ENCODE measurements around the gene SART3. TPM values are rescaled to one million over a fixed set of nuclear protein-coding genes. Genes with fewer than 3 reads are reported as not detected.
"Not testable (repeated sequence)": the region's sequence is repeated elsewhere in the genome, so short reads cannot be mapped to it uniquely, and the experiment has no call there.

The SART3 gene
- total RNA-seq, 1 experiment from 2014 or later = 89.4 TPM

- Histone ChIP-seq H2AFZ (ENCODE audit: low read length) (no peak overlapping the region), H3K27ac (ENCODE audit: insufficient read length, low read depth, low read length) (no peak overlapping the region), H3K9ac (ENCODE audit: extremely low read depth, insufficient read length, low read length) (no peak overlapping the region), H4K91ac (ENCODE audit: insufficient read length, low read depth, low read length) (no peak overlapping the region), H3K4ac (ENCODE audit: low read depth, low read length) (no peak overlapping the region), H2BK20ac (ENCODE audit: low read depth, low read length, poor library complexity, severe bottlenecking) (no peak overlapping the region), H3K4me1 (ENCODE audit: insufficient read depth, low read length) (no peaks in the 10 kb centered on the region), H2BK5ac (ENCODE audit: insufficient read length, low read length) (no peak overlapping the region), H2BK15ac (ENCODE audit: low read depth, low read length) (no peak overlapping the region), H2BK12ac (ENCODE audit: insufficient read length, low read depth, low read length) (no peak overlapping the region), H3K23ac (ENCODE audit: insufficient read length, low read depth, low read length) (no peak overlapping the region), H3K14ac (ENCODE audit: insufficient read depth, low read length) (no peak overlapping the region), H4K20me1 (ENCODE audit: control insufficient read depth, insufficient read depth, insufficient read length) (no peaks in the 10 kb centered on the region), H4K5ac (ENCODE audit: insufficient read length, low read depth, low read length) (no peak overlapping the region), H3K79me1 (ENCODE audit: insufficient read depth, low read depth, low read length, poor library complexity, severe bottlenecking) (no peaks in the 10 kb centered on the region), H3K18ac (ENCODE audit: insufficient read length, low read depth, low read length) (no peak overlapping the region), H3T11ph (ENCODE audit: low read length) (no peak overlapping the region), H3K4me2 (ENCODE audit: insufficient read depth, insufficient read length, low read length) (no peak overlapping the region), H2AK5ac (ENCODE audit: insufficient read length, low read length) (no peak overlapping the region), H2BK120ac (ENCODE audit: low read depth, low read length, poor library complexity, severe bottlenecking) (no peak overlapping the region), H4K8ac (replicated peaks; ENCODE audit: insufficient read length, low read depth, low read length) (no peak overlapping the region), H3K56ac (ENCODE audit: insufficient read length, low read depth, low read length) (no peak overlapping the region), H3K23me2 (ENCODE audit: insufficient read length, low read depth, low read length, poor library complexity, severe bottlenecking) (no peaks in the 10 kb centered on the region), H3K9me3 (ENCODE audit: control insufficient read depth, low read depth, low read length) (no peaks in the 10 kb centered on the region), H3K27me3 (ENCODE audit: insufficient read depth, low read length) (no peaks in the 10 kb centered on the region), H3K79me2 (ENCODE audit: insufficient read depth, low read length) (no peaks in the 10 kb centered on the region)
- Mint-ChIP-seq H3K9me3 (peaks cover 9 to 12% of the 10 kb centered on the region in 2 experiments), H3K27me3 (ENCODE audit: low read depth) (peaks cover 2% of the 10 kb centered on the region), H3K4me1 (no peaks in the 10 kb centered on the region), H3K36me3 (ENCODE audit: insufficient read depth in 1 of 3, low read depth in 3 of 3) (peaks cover 2 to 6% (median 3%) of the 10 kb centered on the region in 3 experiments; a peak in 1 of 7 replicates), H3K27ac (no peak overlapping the region), H3K4me3 (no peak overlapping the region)
- WGBS (ENCODE audit: extremely low coverage, insufficient read length, low lambda C conversion rate) = no CpG with 5 or more reads among the region's 2 CpGs
- no peak for DNase-seq
- TF ChIP-seq, protein P1, sequence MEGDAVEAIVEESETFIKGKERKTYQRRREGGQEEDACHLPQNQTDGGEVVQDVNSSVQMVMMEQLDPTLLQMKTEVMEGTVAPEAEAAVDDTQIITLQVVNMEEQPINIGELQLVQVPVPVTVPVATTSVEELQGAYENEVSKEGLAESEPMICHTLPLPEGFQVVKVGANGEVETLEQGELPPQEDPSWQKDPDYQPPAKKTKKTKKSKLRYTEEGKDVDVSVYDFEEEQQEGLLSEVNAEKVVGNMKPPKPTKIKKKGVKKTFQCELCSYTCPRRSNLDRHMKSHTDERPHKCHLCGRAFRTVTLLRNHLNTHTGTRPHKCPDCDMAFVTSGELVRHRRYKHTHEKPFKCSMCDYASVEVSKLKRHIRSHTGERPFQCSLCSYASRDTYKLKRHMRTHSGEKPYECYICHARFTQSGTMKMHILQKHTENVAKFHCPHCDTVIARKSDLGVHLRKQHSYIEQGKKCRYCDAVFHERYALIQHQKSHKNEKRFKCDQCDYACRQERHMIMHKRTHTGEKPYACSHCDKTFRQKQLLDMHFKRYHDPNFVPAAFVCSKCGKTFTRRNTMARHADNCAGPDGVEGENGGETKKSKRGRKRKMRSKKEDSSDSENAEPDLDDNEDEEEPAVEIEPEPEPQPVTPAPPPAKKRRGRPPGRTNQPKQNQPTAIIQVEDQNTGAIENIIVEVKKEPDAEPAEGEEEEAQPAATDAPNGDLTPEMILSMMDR (conservative IDR thresholded peaks at IDR 0.05) = no peak
These were observed 69.7 kb downstream of the SART3 start for GRCh38 chr12:108491256-108491655.

DNA sequence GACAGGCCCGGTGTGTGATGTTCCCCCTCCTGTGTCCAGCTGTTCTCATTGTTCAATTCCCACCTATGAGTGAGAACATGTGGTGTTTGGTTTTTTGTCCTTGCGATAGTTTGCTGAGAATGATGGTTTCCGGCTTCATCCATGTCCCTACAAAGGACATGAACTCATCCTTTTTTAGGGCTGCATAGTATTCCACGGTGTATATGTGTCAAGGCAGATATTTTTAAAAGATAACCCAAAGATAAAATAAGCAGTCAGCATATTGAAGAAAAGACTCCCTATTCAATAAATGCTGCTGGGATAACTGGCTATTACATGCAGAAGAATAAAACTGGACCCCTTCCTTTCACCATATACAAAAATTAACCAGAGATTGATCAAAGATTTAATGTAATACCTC is 73.9 kb downstream of the SART3 start:
- not testable (repeated sequence) for H3K23ac ChIP-seq (ENCODE audit: insufficient read length, low read depth, low read length); H2AFZ ChIP-seq (ENCODE audit: low read length)
- peaks cover 11 to 12% of the 10 kb centered on the region in 2 experiments for H3K4me1 Mint-ChIP-seq

More for the DNA sequence above, 73.9 kb downstream of the SART3 start:
- H4K91ac ChIP-seq (ENCODE audit: insufficient read length, low read depth, low read length); H3K14ac ChIP-seq (ENCODE audit: insufficient read depth, low read length); H2BK12ac ChIP-seq (ENCODE audit: insufficient read length, low read depth, low read length); H3T11ph ChIP-seq (ENCODE audit: low read length); H3K27ac Mint-ChIP-seq; H2BK20ac ChIP-seq (ENCODE audit: low read depth, low read length, poor library complexity, severe bottlenecking); H3K18ac ChIP-seq (ENCODE audit: insufficient read length, low read depth, low read length); H2BK120ac ChIP-seq (ENCODE audit: low read depth, low read length, poor library complexity, severe bottlenecking); H4K20me1 ChIP-seq (ENCODE audit: control insufficient read depth, insufficient read depth, insufficient read length); H4K5ac ChIP-seq (ENCODE audit: insufficient read length, low read depth, low read length); H3K56ac ChIP-seq (ENCODE audit: insufficient read length, low read depth, low read length); H3K27me3 ChIP-seq (ENCODE audit: insufficient read depth, low read length); H3K9ac ChIP-seq (ENCODE audit: extremely low read depth, insufficient read length, low read length); H3K36me3 Mint-ChIP-seq (ENCODE audit: insufficient read depth in 1 of 3, low read depth in 3 of 3); H3K27ac ChIP-seq (ENCODE audit: insufficient read length, low read depth, low read length); DNase-seq; H4K8ac ChIP-seq (replicated peaks; ENCODE audit: insufficient read length, low read depth, low read length); H3K79me2 ChIP-seq (ENCODE audit: insufficient read depth, low read length); H3K4me3 Mint-ChIP-seq; H3K79me1 ChIP-seq (ENCODE audit: insufficient read depth, low read depth, low read length, poor library complexity, severe bottlenecking); H2BK15ac ChIP-seq (ENCODE audit: low read depth, low read length); H2BK5ac ChIP-seq (ENCODE audit: insufficient read length, low read length); H3K27me3 Mint-ChIP-seq (ENCODE audit: low read depth); H3K9me3 ChIP-seq (ENCODE audit: control insufficient read depth, low read depth, low read length); H3K23me2 ChIP-seq (ENCODE audit: insufficient read length, low read depth, low read length, poor library complexity, severe bottlenecking); H2AK5ac ChIP-seq (ENCODE audit: insufficient read length, low read length); H3K4me1 ChIP-seq (ENCODE audit: insufficient read depth, low read length); H3K4ac ChIP-seq (ENCODE audit: low read depth, low read length); H3K4me2 ChIP-seq (ENCODE audit: insufficient read depth, insufficient read length, low read length): not testable (repeated sequence)
- H3K9me3 Mint-ChIP-seq = peaks cover 9 to 12% of the 10 kb centered on the region in 2 experiments
- no CpG with 5 or more reads among the region's 4 CpGs for WGBS (ENCODE audit: extremely low coverage, insufficient read length, low lambda C conversion rate)

All from H9 (cell line).